ENCODE measurements around the gene LGALS8.

LGALS8 gene

DNA sequence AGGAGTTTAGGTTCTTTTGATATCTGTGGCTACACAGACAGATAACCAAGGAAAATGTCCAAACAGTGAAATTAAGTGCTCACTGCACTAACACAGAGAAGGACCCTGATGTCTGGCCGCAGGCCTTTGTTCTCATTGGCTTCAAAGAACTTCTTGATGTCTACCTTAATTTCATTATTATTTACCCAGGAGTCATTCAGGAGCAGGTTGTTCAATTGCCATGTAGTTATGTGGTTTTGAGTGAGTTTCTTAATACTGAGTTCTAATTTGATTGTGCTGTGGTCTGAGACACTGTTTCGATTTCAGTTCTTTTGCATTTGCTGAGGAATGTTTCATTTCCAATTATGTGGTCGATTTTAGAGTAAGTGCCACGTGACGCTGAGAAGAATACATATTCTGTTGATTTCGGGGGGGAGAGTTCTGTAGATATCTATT lies 15.2 kb upstream of the LGALS8 start:
- in situ Hi-C loops (cut with MboI; ENCODE audit: low sequenced_read_pairs): no loop called here

DNA sequence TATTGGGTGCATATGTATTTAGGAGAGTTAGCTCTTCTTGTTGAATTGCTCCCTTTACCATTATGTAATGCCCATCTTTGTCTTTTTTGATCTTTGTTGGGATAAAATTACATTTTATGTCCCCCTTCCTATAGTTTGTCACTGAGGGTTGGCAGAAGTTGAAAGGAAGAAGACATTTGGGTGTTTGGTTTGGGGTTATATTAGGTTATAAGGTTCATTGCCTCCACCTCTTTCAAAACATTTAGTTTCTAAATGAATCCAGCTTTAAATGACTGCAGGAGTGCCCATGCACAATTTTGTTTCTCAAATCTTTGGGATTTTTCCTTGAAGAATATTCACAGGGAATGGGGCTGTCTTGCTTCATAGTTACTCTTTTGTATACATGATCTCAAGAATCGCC lies 14.6 kb upstream of the LGALS8 start:
- in situ Hi-C loops (cut with MboI; ENCODE audit: low sequenced_read_pairs): no loop called here

DNA sequence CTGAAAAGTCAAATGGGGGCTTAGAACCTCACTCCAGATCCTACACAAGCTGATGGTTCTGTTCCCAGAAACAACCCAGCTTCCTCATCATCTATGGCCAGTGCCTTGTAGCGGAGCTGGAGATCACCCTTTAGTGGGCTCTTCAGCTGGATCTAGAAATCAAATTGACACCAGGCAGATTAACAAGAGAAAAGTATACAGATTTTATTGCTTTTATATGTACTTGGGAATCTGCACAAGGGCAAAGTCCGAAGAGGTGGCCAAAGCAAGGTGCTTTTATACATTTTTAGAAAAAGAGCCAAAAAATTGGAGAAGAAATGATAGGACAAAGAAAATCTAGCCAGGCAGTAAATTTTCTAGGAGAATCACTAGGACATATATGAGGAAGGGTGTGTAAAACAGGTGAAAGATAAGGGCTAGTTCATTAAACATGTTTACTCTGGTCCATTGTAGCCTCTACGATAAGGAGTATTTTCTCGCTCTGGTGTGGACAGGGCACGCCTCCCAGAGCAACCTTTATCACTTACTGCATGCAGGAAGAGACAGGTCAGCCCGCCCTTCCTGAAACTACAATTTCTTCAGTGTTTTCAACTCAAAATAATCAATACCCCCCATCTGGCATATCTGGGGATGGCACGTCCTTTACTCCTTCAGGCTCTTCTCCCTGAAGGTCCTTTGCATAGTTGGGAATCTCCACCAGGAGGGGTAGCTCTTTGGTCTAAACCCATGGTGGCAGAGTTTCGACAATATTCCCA lies 14.0 kb upstream of the LGALS8 start:
- in situ Hi-C loops (cut with MboI; ENCODE audit: low sequenced_read_pairs): no loop called here

DNA sequence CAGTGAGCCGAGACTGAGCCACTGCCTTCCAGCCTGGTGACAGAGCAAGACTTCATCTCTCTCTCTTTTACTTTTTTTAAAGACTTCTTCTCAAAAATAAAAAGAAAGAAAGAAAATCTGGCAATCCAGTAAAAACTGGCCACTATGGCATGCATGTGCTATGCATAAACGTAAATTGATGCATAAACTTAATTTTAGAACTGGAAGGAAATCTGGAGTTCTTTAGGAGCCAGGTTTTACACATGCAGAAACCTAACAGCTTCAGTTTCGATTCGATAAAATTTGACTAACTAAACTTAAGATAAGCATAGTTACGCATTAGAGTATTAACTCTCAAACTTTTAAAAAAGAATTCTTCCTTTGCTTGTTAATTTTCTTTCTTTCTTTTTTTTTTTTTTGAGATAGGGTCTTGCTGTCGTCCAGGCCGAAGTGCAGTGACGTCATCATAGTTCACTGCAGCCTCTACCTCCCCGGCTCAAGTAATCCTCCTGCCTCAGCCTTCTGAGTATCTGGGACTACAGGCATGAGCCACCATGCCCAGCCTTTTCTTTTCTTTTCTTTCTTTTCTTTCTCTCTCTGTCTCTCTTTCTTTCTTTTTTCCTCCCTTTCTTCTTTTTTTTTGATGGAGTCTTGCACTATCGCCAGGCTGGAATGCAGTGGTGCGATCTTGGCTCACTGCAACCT lies 11.9 kb upstream of the LGALS8 start:
- in situ Hi-C loops (cut with MboI; ENCODE audit: low sequenced_read_pairs): no loop called here

DNA sequence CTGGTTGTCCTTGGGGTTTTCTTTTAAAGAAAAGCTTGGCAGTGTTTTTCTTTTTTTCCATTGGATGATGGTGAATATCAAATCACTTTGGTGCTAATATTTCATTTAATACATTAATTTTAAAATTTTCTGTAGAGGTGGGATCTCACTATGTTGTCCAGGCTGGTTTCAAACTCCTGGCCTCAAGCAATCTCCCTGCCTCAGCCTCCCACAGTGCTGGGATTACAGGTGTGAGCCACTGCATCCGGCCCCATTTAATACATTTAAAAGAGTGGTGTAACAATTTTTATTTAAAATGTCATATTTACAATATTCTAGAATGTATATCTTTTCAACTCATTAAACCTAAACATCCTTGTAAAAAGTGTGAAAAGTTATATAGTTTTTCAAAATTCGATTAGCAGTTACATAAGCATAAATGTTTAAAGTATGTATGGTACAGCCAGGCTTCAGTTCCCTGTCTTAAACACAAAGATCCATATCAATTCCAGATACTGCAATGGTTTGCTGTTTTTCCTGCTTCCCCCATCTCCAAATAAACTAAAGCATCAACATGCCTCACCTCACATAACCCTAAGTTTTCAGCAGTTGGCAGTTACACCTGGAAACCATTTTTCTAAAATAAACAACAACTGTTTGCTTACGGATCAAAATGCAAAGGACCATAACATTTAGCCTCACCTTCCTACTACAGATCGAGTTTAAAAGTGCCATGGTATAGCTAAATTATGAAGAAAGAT lies 8.9 kb upstream of the LGALS8 start:
- in situ Hi-C loops (cut with MboI; ENCODE audit: low sequenced_read_pairs): no loop called here

DNA sequence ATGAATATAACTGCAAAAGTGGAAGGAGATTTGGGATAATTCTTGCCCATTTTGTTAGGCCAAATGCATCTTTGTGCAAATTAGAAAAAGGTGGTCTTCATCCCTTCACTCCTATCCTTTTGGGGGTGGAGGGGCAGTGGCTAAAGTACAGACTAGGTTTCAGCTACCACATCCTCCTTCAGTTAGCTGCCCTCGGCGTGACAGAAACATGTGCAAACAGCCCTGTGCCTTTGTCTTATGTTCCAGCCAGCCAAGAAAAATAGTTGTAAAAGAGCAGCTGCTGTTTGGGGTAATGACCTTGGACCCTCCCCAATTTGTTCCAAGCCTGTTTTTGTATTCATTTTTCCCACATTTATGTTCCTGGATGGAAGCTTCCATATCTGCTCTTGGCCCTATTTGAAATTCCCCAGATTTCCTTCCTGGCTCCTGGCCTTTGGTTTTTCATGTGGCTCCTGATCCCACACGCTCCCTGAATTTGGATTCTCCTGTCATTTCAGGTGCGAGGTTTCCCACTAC lies 8.3 kb upstream of the LGALS8 start:
- in situ Hi-C loops (cut with MboI; ENCODE audit: low sequenced_read_pairs): no loop called here

DNA sequence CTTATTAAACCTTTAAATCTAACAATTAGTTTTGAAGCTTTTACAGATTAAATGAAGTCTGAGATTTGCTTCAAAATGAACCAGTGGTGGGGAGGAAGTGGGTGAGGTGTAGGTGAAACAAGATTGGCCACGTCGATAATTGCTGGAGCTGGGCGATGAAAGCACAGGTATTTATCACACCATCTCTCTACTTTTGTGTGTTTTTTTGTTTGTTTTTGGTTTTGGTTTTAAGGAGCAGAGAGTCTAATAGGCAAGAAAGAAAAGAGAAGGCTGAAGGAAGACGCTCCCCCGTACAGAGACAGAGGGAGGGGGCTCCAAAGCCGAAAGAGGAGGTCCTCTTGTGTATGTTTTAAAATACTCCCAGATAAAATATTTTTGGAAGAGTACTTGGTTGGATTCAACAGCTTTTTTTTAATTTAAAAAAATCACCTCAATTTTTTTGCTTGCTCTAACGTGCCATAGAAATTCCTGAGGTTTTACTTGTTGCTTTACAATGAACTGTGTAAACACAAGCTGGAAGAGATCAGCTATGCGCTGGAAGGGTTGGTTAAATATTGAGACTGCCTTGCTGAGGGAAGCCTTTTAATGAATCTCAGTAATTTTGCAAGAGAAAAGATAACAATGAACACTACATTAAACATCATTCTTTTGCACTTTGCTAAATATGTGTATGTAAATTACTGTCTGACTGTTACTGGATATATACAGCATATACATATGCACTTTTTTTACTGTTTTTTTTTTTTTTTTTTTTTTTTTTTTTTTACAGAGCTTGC lies 6.7 kb upstream of the LGALS8 start:
- in situ Hi-C loops (cut with MboI; ENCODE audit: low sequenced_read_pairs): no loop called here

DNA sequence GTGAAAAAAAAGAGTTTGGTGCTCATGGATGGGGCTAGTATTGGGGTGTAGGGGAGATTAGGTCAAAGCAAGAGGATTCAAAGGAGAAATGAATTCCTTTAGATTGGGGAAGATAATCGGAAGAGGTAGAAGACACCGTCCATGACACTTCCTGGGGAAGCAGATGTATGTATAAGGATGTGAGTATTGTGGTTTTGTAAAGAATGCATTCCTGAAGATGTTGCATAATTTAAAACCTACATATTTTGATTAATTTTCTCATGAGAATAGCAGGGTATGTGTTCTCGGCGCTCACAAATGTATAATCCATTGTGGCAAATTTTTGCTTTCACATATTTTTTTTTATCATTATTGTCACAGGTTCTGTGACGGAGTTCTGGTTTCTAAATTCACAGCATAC lies 5.5 kb upstream of the LGALS8 start:
- in situ Hi-C loops (cut with MboI; ENCODE audit: low sequenced_read_pairs): no loop called here

DNA sequence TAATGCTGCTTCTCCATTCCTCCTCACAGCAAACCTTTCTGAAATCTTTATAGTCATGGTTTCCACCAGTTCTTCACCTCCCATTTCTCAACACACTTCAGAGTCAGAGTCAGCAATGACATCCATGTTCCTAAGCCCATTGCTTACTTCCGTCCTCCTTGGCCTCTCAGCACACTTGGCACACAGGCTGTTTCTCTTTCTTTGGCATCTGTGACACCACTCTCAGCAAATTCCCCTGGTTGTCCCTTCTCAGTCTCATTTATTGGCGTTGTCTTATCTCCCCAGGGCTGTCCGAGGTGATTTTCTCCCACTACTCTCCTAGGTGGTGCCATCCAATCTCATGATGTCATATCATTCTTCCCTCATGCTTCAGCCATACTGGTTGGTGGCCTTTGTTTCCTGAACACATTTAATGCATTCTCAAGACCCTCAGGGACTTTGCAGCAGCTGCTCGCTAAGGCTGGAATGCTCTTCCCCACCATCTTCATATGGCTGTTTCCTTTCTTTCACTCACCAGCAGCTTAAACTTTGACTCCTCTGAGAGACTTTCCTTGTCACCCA lies 3.3 kb upstream of the LGALS8 start:
- in situ Hi-C loops (cut with MboI; ENCODE audit: low sequenced_read_pairs): no loop called here

DNA sequence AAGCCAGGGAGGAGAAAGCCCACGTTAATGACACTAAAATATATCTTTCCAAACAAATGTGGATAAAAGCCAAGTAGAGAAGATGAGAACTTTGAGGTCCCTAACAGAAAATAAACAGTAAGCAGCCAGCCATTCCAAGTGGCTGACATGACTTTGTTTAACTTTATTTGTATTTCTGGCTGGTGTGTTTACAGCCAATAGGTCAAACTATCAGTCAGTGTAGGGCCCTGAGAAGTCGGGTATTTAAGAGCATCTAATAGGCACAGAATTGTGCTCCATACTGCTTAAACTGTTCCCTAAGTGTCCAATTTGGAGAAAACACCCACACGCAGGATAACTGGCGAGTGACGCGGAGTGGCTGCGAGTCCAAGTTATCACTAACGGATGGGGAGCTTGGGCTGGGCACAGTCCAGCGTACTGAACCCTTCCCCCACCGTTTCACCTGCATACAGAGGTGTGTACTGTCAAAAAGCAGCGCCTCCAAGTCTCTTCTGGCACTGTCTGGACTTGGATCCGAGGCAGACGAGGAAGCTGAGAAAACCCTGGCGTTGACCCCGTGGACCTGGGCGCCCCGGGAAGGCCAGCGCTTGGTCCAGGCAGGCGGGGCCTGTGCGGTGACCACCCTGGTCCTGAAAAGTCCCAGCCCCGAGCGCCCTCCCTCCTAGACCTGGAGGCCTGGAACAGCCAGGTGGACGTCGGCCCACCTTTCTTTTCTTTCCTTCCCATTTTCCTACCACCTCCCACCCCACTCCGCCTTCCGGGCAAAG lies 662 bp upstream of the LGALS8 start:
- in situ Hi-C loops (cut with MboI; ENCODE audit: low sequenced_read_pairs): no loop called here

DNA sequence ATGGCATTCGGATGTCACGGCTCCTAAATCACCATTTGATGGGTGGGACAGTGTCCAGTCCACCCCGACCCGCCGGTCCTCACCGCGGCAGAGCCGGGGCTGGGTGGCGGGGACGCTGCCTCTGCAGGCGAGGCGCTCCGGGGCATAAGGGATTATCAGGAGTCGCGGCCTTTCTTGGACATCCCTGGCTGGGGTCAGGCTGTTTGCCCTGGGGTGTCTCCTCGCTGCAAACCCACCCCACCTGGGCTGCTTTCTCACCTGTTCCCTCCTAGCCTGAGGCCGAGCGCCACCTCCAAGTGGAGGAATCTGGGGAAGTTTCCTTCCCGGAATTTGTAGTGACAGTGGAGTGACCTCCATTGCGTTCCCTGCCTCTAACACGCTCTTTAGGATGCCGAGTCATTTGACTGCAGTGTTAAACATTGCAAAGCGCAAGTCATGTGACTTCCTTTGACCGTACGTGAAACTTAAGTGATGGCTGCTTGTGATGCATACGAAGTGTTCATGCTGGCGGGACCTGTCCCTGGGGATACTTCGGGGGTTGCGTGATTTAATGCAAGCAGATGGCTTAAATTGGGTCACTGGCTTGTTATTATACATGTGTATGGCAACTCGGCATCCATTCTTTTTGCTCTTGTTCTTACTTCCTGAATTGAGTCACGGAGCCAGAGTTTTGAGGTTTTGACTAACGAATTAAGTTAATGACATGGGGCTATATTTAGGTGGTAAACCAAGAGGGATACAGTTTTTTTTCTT lies 536 bp downstream of the LGALS8 start:
- in situ Hi-C loops (cut with MboI; ENCODE audit: low sequenced_read_pairs): no loop called here

DNA sequence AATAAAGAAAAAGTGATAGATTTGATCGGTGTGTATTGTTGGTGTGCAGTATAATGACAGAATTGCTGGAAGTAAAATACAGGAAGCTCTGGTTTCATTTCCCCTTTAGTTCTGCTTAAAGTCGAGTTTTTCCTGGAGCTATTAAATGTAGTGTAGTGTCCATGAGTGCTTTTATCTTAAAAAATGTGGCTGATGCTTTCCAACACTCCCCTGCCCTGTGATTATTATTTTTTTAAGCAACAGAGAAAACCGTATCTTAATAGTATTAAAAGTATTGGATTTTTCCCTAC lies 1.1 kb downstream of the LGALS8 start:
- in situ Hi-C loops (cut with MboI; ENCODE audit: low sequenced_read_pairs): no loop called here

DNA sequence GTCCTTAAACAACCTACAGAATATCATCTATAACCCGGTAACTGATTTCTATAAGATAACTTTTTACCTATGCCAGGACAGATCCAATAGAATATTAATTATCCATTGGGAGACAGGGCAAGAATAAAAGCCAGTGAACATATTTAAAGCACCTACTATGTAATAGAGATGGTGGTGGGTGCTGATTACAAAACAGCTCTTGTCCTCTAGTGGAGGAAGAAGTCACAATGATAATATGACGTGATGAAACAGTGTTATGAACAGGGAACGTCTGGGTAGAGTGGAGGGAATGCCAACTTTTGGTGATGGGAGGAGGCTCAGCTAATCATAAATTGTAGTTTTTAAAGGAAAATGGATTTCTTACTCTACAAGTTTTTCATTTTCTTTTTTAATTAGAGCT lies 2.3 kb downstream of the LGALS8 start:
- in situ Hi-C loops (cut with MboI; ENCODE audit: low sequenced_read_pairs): no loop called here

DNA sequence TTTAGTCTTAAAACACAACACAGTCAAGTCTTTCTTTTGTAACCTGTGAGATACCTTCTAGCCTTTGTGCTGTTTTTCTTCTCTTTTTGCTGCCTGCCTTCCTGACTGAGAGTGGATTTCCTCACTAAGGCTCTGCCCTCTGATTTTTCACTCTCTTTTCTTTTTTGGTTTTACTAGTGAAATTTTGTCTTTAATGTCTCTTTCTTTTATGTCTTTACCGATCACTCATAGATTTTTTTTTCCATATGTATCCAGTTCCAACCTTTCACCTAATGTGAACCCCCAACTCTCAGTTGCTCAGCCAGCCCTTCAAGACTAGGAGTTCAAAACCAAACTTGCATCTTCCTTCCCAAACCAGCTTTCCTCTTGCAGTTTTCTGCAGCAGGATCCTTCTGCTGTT lies 6.5 kb downstream of the LGALS8 start:
- in situ Hi-C loops (cut with MboI; ENCODE audit: low sequenced_read_pairs): no loop called here

DNA sequence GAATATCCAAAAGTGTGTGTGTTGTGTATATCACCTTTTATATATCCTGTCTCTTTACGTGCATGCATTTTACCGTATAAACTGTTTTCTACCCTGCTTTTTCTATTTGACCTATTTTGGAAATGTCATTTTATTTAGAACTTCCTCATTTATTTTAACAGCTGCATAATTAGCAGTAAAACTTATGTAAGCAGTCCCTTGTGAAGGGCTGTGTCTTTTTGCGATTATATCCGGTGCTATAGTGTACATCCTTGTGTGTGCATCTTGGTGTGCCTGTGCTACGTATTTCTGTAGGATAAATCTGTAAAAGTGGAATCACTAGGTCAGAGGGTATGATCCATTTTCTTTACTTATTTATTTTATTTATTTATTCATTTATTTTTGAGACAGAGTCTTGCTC lies 7.2 kb downstream of the LGALS8 start:
- in situ Hi-C loops (cut with MboI; ENCODE audit: low sequenced_read_pairs): no loop called here

DNA sequence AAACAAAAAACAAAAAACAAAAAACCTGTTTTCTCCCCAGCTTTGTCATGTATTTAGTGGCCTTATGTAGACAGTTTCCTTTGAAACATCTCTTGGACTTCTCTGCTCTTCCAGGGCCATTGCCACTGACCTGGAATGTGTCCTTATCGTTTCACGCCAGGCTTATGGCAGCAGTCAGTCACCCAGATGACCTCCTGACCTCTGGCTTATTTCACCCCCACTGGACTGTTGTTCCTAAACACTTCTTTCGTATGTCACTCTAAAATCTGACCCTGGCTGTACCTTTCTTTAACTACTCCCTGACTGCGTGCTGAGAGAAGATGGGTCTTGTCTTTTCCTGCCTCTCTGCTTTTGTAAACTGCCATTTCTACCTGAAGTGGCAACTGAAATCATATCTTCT lies 9.1 kb downstream of the LGALS8 start:
- in situ Hi-C loops (cut with MboI; ENCODE audit: low sequenced_read_pairs): no loop called here

DNA sequence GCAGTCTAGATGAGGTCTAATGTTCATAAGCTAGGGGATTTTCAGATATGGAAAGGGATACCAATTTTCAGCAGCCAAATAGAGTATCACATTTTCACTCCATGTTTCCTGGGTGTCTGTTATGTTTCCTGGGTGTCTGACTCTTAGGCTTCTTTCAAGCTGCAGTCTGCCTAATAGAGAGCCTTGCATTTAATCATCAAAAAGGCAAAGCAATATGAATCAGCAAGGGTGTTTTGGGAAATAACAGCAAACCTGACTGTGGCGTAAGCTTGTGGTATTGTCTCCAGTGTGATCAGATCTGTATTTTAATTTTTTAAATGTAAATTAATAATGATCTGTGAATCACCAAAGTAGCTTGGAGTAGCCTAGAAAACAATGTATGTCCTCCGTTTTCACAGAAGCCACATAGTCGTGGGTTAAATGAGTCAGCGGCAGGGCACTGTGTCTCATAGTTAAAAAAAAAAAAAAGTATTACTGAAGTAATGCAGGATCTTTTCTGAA lies 10.4 kb downstream of the LGALS8 start:
- in situ Hi-C loops (cut with MboI; ENCODE audit: low sequenced_read_pairs): no loop called here

DNA sequence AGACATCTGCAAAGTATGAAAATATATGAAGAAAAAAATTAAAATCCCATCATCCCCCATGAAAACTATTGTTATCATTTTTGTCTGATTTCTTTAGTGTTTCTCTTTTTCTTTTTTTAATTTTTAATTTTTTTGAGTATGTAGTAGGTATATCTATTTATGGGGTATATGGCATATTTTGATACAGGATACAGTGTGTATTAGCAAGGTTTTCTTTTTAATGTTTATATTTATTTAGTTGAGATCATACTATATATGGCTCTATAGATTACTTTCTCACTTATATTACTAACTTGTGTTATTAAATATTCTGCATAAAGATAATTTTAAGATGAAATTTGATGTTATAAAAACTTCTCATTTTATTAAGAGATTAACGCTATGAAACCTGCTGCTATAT lies 11.4 kb downstream of the LGALS8 start:
- in situ Hi-C loops (cut with MboI; ENCODE audit: low sequenced_read_pairs): no loop called here

DNA sequence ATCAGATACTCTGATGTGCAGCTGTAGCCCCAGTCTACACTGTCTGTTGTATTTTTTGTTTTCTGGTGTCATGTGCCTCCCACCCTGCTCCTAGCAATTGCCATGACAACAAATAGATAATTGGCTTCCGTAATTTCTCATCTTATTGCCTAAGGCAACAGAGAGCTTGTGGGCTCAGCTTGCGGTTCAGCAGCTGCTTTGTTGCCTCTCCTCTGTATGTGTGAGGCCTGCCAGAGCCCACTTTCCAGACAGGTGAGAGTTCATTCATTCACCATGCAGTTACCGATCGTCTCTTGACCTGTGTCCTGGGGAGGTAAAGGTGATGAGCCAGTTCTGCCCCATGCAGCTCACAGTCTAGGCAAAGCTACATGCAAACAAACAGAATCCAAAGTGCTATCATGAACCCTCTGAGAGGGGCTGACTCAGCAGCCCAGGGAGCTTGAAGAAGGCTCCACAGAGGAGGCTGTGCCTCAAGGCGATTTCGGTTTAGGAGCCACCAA lies 11.9 kb downstream of the LGALS8 start:
- in situ Hi-C loops (cut with MboI; ENCODE audit: low sequenced_read_pairs): no loop called here
